HG02884 (cell line): ENCODE measurements around the gene SGMS1.

Source experiments
- ATAC-seq: cut with Tn5 transposase; IDR thresholded peaks from one replicate; pipeline ENCODE4 v1.9.1; 2021; ENCODE audit warnings: mild to moderate bottlenecking, moderate library complexity; ENCODE audit not compliant: unreplicated experiment

SGMS1 gene

GRCh38 chr10:50636618-50637579 lies 13.1 kb upstream of the SGMS1 start:
- ATAC-seq, result peak; percentile 94

GRCh38 chr10:50635286-50635685 lies 11.5 kb upstream of the SGMS1 start:
- no peak for ATAC-seq

- ATAC-seq, result no peak
Measured at GRCh38 chr10:50634479-50634878, 10.7 kb upstream of the SGMS1 start.

GRCh38 chr10:50631052-50631451 lies 7.3 kb upstream of the SGMS1 start:
- ATAC-seq, result no peak

GRCh38 chr10:50629495-50630122 lies 5.9 kb upstream of the SGMS1 start:
- ATAC-seq, result no peak

GRCh38 chr10:50627896-50628295 lies 4.1 kb upstream of the SGMS1 start:
- no peak for ATAC-seq

- no peak for ATAC-seq
Measured at GRCh38 chr10:50627443-50627842, 3.7 kb upstream of the SGMS1 start.

- no peak for ATAC-seq
Measured at GRCh38 chr10:50625649-50626132, 1.9 kb upstream of the SGMS1 start.

GRCh38 chr10:50624866-50625501 lies 1.2 kb upstream of the SGMS1 start:
- peak; percentile 39 for ATAC-seq

GRCh38 chr10:50624413-50624865 lies 683 bp upstream of the SGMS1 start:
- peak; percentile 47 for ATAC-seq

- ATAC-seq, result peak; percentile 4
Measured at GRCh38 chr10:50622706-50623662, 772 bp downstream of the SGMS1 start.

- peak; percentile 16 for ATAC-seq
Measured at GRCh38 chr10:50621968-50622705, 1.6 kb downstream of the SGMS1 start.

- ATAC-seq, result no peak
Measured at GRCh38 chr10:50620899-50621298, 2.9 kb downstream of the SGMS1 start.

- no peak for ATAC-seq
Measured at GRCh38 chr10:50619882-50620281, 3.9 kb downstream of the SGMS1 start.

GRCh38 chr10:50619166-50619565 lies 4.6 kb downstream of the SGMS1 start:
- ATAC-seq, result no peak

- ATAC-seq, result peak; percentile 32
Measured at GRCh38 chr10:50618624-50619023, 5.1 kb downstream of the SGMS1 start.

- no peak for ATAC-seq
Measured at GRCh38 chr10:50615658-50616057, 8.1 kb downstream of the SGMS1 start.

GRCh38 chr10:50614444-50615137 lies 9.2 kb downstream of the SGMS1 start:
- no peak for ATAC-seq
